GM19193 (cell line): Measurements from ENCODE around the gene CD38.

ENCODE experiments used
- POLR2A ChIP-seq: IDR thresholded peaks from 4 replicates; pipeline ENCODE4 v1.6.1; 2011; ENCODE audit not compliant: insufficient read depth, insufficient read length; ENCODE audit errors: extremely low read depth

CD38 gene

GRCh38 chr4:15778289-15779241 is at the start of gene CD38:
TSS of gene CD38 (plus strand) at chr4:15778328. CDS start at chr4:15778415, 87 bp downstream.
- TF ChIP-seq POLR2A = peak; percentile 78

GRCh38 chr4:15729910-15730533 is 48.1 kb upstream of the CD38 start:
- no peak for TF ChIP-seq POLR2A

DNA sequence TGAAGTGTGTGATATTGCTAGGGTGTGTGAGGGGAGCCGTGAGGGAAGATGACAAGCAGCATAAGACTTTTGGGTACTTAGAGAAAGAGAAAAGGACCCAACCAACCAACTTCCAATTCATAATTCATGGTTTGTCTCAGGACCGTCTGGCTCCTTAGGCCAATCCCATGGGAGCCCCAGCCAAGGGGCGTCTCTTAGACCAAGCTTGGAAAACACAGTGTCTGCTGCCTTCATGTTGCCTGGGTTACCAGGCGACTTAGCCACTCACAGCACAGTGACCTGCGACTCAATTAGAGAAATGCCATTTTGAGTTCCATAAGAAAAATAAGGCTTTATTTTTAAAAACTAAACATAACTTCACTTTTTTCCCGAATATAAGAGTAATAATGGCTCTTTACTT is 42.6 kb upstream of the CD38 start:
- no peak for TF ChIP-seq POLR2A

GRCh38 chr4:15736514-15737050 is 41.5 kb upstream of the CD38 start:
- no peak for TF ChIP-seq POLR2A

- no peak for TF ChIP-seq POLR2A
Observed at GRCh38 chr4:15737255-15737654, 40.9 kb upstream of the CD38 start.

GRCh38 chr4:15738877-15739276 is 39.3 kb upstream of the CD38 start:
- no peak for TF ChIP-seq POLR2A

DNA sequence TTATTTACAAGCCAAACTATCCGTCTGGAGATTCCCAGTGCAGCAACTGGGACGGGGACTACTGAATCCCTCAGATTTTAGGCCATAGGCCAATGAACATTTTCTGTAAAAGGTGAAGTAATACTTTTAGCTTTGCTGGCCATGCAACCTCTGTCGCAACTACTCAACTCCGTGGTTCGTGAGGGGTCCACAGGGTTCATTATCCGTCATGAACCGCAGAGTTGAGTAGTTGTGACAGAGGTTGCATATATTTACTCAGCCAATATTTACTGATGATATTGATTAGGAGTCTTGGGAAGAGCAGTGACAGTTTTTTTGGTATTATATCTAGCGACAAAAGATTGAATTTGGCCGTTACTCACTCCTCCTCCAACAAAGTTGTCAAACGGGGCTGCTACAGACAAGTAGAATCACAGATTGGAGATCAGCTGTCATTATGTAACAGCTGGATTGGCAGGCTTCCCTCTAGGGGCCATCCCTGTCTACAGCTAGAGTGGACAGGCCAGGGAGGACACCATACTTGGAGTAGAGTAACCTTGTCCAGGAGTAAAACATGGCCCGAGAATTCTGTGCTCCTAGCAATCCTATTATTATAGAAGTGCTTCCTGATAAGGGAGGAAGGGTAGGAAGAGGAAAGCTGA is 37.2 kb upstream of the CD38 start:
- no peak for TF ChIP-seq POLR2A

DNA sequence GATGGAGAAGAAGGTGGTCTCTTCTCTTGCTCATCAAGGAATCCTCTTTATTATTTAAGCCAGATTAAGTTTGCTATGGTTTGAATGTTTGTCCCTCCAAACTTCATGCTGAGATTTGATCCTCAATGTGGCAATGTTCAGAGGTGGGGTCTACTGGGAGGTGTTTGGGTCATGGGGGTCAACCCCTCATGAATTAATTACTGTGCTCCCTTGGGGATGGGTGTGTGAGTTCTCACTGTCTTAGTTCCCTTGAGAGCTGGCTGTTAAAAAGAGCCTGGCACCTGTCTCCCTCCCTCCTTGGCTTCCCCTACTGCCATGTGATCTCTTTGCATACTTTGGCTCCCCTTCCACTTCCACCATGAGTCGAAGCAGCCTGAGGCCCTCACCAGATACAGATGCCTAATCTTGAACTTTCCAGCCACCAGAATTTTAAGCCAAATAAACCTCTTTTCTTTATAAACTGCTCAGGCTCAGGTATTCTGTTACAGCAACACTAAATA is 36.0 kb upstream of the CD38 start:
- no peak for TF ChIP-seq POLR2A

GRCh38 chr4:15742637-15743036 is 35.5 kb upstream of the CD38 start:
- no peak for TF ChIP-seq POLR2A

DNA sequence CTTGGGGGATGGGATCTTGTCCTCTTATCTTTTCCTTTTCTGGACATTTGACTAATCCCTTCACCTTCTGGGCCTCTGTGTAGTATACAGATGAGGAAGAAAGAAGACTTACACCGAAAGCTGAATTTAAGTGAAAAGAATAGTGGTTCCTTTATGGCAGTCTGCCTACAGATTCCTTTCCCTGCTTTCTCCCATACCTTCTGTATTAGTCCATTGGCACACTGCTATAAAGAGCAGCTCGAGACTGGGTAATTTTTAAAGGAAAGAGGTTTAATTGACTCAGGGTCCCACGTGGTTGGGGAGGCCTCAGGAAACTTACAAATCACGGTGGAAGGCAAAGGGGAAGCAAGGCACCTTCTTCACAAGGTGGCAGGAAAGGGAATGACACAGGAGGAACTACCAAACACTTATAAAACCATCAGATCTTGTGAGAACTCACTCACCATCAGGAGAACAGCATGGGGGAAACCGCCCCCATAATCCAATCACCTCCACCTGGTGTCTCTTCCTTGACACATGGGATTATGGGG is 34.0 kb upstream of the CD38 start:
- no peak for TF ChIP-seq POLR2A

DNA sequence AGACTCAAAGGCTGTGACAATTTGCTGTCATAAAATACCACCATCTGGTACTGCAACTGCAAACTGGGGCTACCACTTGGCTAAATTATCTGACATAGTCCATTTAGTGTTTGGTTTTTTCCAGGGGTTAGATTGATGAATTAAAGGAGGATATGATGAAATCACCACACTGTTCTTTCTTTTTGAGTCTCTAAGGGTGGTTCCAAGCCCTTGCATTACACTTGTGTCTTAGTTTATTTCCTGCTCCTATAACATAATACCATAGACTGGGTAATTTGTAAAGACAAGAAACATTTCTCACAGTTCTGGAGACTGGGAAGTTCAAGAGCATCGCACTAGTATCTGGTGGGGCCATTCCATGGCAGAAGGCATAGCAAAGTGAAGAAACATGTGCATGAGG is 32.0 kb upstream of the CD38 start:
- TF ChIP-seq POLR2A = no peak

GRCh38 chr4:15749001-15749400 is 29.1 kb upstream of the CD38 start:
- TF ChIP-seq POLR2A = no peak

DNA sequence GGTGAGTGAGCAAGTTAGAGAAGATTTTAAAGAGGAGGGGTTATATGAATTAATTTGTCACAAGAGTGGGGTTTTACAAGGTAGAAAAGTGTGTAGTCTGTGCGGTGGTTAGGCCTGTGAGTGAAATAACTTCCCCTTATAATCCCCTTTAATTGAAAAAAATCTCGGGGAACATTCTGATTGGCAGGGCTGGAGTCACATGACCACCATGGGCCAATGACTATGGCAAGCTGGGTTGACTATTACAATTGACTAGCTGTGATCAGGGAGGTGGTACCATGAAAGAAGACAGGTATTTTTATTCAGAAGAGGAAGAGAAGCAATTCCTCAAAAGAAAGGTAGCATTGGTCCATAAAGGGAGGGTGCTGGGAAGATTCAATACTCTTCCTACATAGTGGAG is 27.0 kb upstream of the CD38 start:
- TF ChIP-seq POLR2A = no peak

DNA sequence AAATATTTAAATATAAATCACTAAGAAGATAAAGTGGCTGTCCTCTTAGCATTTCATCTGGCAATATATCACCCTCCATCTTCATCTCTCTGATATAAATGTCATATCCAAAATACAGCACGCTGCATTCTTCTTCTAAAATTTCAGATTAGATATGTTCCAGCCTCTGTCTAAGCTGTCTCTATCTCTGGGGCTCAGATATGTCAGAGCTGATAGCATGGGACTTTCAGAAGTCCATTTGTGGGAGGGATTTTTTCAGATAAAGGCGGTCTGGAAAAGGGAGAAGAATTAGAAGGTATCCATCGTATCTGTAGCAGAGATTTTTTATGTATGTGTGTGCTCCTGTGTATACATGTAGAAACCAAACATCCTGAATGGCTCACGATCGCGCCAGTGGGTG is 25.0 kb upstream of the CD38 start:
- TF ChIP-seq POLR2A = no peak

DNA sequence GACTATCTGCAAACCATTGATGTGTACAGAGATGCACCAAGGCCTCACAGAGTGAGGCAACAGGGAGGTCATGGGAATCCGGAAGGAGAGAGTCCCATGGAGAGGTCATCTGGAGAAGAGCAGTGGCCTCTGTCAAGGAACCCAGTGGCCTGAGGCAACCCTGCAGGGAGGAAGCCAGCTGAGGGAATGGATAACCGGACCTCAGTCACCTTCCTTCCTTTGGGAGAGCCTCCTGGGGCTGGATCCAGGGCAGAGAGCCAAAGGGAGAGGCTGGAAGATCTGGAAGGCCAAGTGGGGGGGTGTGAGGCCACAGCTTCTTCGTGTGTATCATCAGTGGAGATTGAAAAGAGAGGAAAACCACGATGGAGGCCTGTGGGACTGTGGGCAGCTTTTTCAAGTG is 24.3 kb upstream of the CD38 start:
- no peak for TF ChIP-seq POLR2A
